Smooth muscle cell (in vitro differentiated cells): Measurements from ENCODE around the gene EFCAB6. TPM values are rescaled to one million over a fixed set of nuclear protein-coding genes. Genes with fewer than 3 reads are reported as not detected.

ENCODE experiments used
- DNase-seq: peaks from one replicate; lab custom pipeline; 2025; ENCODE audit not compliant: unreplicated experiment; lab: John Stamatoyannopoulos, UW
- H2AFZ ChIP-seq: fragments of 200-600 bp; sonication (generic); 2 replicates; pipeline ENCODE4 v1.6.0; 2016; ENCODE audit warnings: antibody characterized with exemption, low read depth, mild to moderate bottlenecking
- H3F3A ChIP-seq: fragments of 200-600 bp; sonication (generic); 2 replicates; pipeline ENCODE4 v1.6.0; 2017; ENCODE audit warnings: antibody characterized with exemption, low read depth
- H3K27ac ChIP-seq: fragments of 200-600 bp; sonication (generic); 2 replicates; pipeline ENCODE4 v1.5.1; 2016; ENCODE audit warnings: low read depth, mild to moderate bottlenecking
- H3K27me3 ChIP-seq: fragments of 200-600 bp; sonication (generic); 2 replicates; pipeline ENCODE4 v1.6.1; 2016; ENCODE audit warnings: low read depth, mild to moderate bottlenecking
- H3K36me3 ChIP-seq: fragments of 200-600 bp; sonication (generic); 2 replicates; pipeline ENCODE4 v1.5.1; 2016; ENCODE audit warnings: low read depth
- H3K4me1 ChIP-seq: fragments of 200-600 bp; sonication (generic); 2 replicates; pipeline ENCODE4 v1.5.1; 2016; ENCODE audit warnings: low read depth
- H3K4me2 ChIP-seq: fragments of 200-600 bp; sonication (generic); 2 replicates; pipeline ENCODE4 v1.6.0; 2016; ENCODE audit warnings: mild to moderate bottlenecking
- H3K4me3 ChIP-seq: fragments of 200-600 bp; sonication (generic); 2 replicates; pipeline ENCODE4 v1.5.1; 2016; ENCODE audit warnings: mild to moderate bottlenecking
- H3K79me2 ChIP-seq: fragments of 200-600 bp; sonication (generic); 2 replicates; pipeline ENCODE4 v1.6.0; 2016; ENCODE audit warnings: low read depth, mild to moderate bottlenecking
- H3K9ac ChIP-seq: fragments of 200-600 bp; sonication (generic); 2 replicates; pipeline ENCODE4 v1.6.0; 2016; ENCODE audit warnings: low read depth
- H3K9me3 ChIP-seq: fragments of 200-600 bp; sonication (generic); replicated peaks from 2 replicates; pipeline ENCODE4 v1.5.1; 2016; ENCODE audit warnings: low read depth
- H4K20me1 ChIP-seq: fragments of 200-600 bp; sonication (generic); 2 replicates; pipeline ENCODE4 v1.6.0; 2016; ENCODE audit warnings: low read depth
- WGBS: methylation state at CpG from one replicate; pipeline ENCODE4 v1.1.7; 2016; ENCODE audit warnings: low lambda C conversion rate; 5-methylcytosine and 5-hydroxymethylcytosine counted together
- polyA plus RNA-seq: library from polyadenylated mRNA; unstranded; fragments of >200 nt; fragmentation: Nextera tagmentation; extraction: Ambion mirVana; gene quantifications from 2 replicates; pipeline ENCODE4 v1.2.1, GENCODE V29; 2016
- total RNA-seq: library from RNA; depleted of rRNA; stranded (reverse); fragments of >200 nt; gene quantifications from 2 replicates; pipeline ENCODE4 v1.2.3, GENCODE V29; 2014
- TF ChIP-seq, protein P1 (sequence below): fragments of 200-600 bp; sonication (generic); IDR thresholded peaks from 2 replicates; pipeline ENCODE4 v1.5.1; 2017; ENCODE audit warnings: borderline replicate concordance, mild to moderate bottlenecking, antibody characterized with exemption; ENCODE audit not compliant: insufficient read depth, poor library complexity, severe bottlenecking

The EFCAB6 gene
- total and polyA plus RNA-seq, 2 experiments from 2014 or later = 0.80 to 2.9 TPM

DNA sequence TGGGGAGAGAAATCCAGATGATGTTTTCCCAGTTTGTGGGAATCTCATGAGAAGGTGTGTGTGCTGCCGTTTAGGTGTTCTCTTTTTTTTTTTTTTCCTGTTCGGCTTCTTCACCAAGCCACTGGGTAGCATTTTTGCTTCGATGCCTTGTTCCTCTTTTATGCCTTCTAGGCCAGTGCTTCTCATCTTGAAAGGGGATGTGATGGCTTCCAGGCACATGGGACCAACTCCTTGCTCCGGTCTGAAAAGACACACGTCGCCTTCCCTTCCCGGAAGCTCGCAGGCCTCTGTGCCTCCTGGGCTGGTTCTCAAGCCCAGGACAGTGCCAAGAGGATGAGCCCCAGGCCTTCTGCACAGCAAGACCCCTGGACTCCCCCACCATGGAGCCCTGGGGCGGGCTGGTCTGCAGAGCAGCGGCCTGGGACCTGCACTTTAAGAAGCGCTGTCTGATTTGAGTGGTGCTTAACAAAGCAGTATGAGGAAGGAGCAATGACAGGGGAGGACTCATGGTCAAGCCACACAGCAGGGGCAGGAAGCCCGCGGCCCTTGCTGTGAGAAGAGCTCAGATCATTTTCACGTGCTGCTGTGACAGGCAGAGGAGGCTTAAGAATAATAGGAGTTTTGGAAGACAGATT is 241.5 kb downstream of the EFCAB6 start:
- H3K27ac ChIP-seq = no peak overlapping the region
- no peaks in the 10 kb centered on the region for H3K4me1 ChIP-seq
- H3K36me3 ChIP-seq = no peaks in the 10 kb centered on the region
- H3K9ac ChIP-seq = no peak overlapping the region
- H4K20me1 ChIP-seq = no peaks in the 10 kb centered on the region
- H3F3A ChIP-seq = no peaks in the 10 kb centered on the region
- WGBS = 69% methylated on average over 14 of the region's 14 CpGs
- no peaks in the 10 kb centered on the region for H3K79me2 ChIP-seq
- peaks cover 7% of the 10 kb centered on the region for H3K27me3 ChIP-seq
- H3K9me3 ChIP-seq = no peaks in the 10 kb centered on the region
- TF ChIP-seq, protein P1, sequence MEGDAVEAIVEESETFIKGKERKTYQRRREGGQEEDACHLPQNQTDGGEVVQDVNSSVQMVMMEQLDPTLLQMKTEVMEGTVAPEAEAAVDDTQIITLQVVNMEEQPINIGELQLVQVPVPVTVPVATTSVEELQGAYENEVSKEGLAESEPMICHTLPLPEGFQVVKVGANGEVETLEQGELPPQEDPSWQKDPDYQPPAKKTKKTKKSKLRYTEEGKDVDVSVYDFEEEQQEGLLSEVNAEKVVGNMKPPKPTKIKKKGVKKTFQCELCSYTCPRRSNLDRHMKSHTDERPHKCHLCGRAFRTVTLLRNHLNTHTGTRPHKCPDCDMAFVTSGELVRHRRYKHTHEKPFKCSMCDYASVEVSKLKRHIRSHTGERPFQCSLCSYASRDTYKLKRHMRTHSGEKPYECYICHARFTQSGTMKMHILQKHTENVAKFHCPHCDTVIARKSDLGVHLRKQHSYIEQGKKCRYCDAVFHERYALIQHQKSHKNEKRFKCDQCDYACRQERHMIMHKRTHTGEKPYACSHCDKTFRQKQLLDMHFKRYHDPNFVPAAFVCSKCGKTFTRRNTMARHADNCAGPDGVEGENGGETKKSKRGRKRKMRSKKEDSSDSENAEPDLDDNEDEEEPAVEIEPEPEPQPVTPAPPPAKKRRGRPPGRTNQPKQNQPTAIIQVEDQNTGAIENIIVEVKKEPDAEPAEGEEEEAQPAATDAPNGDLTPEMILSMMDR = no peak
- H3K4me3 ChIP-seq = no peak overlapping the region
- H3K4me2 ChIP-seq = no peak overlapping the region
- H2AFZ ChIP-seq = no peak overlapping the region
- DNase-seq = no peak

DNA sequence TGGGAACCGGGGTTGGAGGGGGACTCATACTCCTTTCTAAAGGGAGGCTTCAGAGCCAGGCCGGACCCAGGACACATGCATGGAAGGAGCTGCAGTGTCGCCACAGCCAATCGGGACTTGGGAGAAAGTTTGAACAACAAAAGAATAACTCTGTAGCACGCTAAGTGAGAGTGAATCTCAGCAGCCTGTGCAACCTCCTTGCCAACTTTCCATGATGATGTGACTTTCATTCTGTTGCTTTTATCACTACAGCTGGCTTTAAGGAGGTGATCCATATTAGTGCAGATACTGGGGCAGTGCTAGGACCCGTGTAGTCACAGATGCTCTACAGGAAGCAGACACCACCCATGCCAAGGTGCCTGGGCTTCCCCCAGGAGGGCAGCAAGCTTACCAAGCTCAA is 243.0 kb downstream of the EFCAB6 start:
- Histone ChIP-seq H3K4me1 (no peaks in the 10 kb centered on the region), H3K27me3 (peaks cover 7% of the 10 kb centered on the region), H3K27ac (no peak overlapping the region), H4K20me1 (no peaks in the 10 kb centered on the region), H3K79me2 (no peaks in the 10 kb centered on the region), H3K9ac (no peak overlapping the region), H3K4me3 (no peak overlapping the region), H2AFZ (no peak overlapping the region), H3K36me3 (no peaks in the 10 kb centered on the region), H3K4me2 (no peak overlapping the region), H3F3A (no peaks in the 10 kb centered on the region), H3K9me3 (no peaks in the 10 kb centered on the region)
- TF ChIP-seq, protein P1 = no peak
- WGBS = 90% methylated on average over 6 of the region's 6 CpGs
- DNase-seq = no peak

- Histone ChIP-seq H3K9ac (no peak overlapping the region), H3K27me3 (peaks cover 7% of the 10 kb centered on the region), H3K79me2 (no peaks in the 10 kb centered on the region), H3F3A (no peaks in the 10 kb centered on the region), H3K4me1 (no peaks in the 10 kb centered on the region), H3K9me3 (no peaks in the 10 kb centered on the region), H4K20me1 (no peaks in the 10 kb centered on the region), H3K4me3 (no peak overlapping the region), H3K36me3 (no peaks in the 10 kb centered on the region), H3K4me2 (no peak overlapping the region), H2AFZ (no peak overlapping the region), H3K27ac (no peak overlapping the region)
- TF ChIP-seq, protein P1 = no peak
- WGBS = 85% methylated on average over 8 of the region's 8 CpGs
- DNase-seq = no peak
These were observed 244.3 kb downstream of the EFCAB6 start for GRCh38 chr22:43567691-43568324.
